Activated CD8-positive, alpha-beta T cell treated with anti-CD3 and anti-CD28 coated beads, Interleukin-2, amount 10 ng/mL, durations not matched to agents 7 days and 5 days (primary cell): ENCODE measurements around the gene KRT39. TPM values are rescaled to one million over a fixed set of nuclear protein-coding genes. Genes with fewer than 3 reads are reported as not detected.

Source experiments
- ATAC-seq: fragments of 150-1000 bp; cut with Tn5 transposase; one replicate; pipeline ENCODE4 v1.10.0; 2021; ENCODE audit warnings: moderate library complexity
- CTCF ChIA-PET: fragments of 350-600 bp; sonication (Branson Sonifier 250); formaldehyde crosslinking; loops from one replicate; lab custom pipeline; 2021; ENCODE audit warnings: antibody characterized with exemption; lab: Charles Lee
- POLR2A ChIA-PET: fragments of 350-600 bp; sonication (Branson Sonifier 250); formaldehyde crosslinking; loops from one replicate; lab custom pipeline; 2021; ENCODE audit warnings: antibody characterized with exemption; lab: Charles Lee
- DNase-seq: peaks from one replicate; pipeline ENCODE4 v3.0.0-alpha.2; 2020
- H3K27ac Mint-ChIP-seq: one replicate; pipeline ENCODE4 v1.8.0; 2021; ENCODE audit warnings: mild to moderate bottlenecking, mixed read lengths
- H3K27me3 Mint-ChIP-seq: one replicate; pipeline ENCODE4 v1.8.0; 2021; ENCODE audit warnings: low read depth, mixed read lengths
- H3K36me3 Mint-ChIP-seq: one replicate; pipeline ENCODE4 v1.8.0; 2021; ENCODE audit warnings: low read depth, mixed read lengths
- H3K4me1 Mint-ChIP-seq: one replicate; pipeline ENCODE4 v1.8.0; 2021; ENCODE audit warnings: low read depth, mixed read lengths
- H3K4me3 Mint-ChIP-seq: one replicate; pipeline ENCODE4 v1.8.0; 2021; ENCODE audit warnings: mild to moderate bottlenecking, mixed read lengths
- H3K9me3 Mint-ChIP-seq: one replicate; pipeline ENCODE4 v1.8.0; 2022; ENCODE audit warnings: mixed read lengths; ENCODE audit not compliant: insufficient read depth
- total RNA-seq, 2 experiments: library from RNA; stranded (reverse); gene quantifications; one replicate each; pipeline ENCODE4 v1.2.3, GENCODE V29; 2021

The KRT39 gene
- total RNA-seq, 2 experiments from 2014 or later = not detected

DNA sequence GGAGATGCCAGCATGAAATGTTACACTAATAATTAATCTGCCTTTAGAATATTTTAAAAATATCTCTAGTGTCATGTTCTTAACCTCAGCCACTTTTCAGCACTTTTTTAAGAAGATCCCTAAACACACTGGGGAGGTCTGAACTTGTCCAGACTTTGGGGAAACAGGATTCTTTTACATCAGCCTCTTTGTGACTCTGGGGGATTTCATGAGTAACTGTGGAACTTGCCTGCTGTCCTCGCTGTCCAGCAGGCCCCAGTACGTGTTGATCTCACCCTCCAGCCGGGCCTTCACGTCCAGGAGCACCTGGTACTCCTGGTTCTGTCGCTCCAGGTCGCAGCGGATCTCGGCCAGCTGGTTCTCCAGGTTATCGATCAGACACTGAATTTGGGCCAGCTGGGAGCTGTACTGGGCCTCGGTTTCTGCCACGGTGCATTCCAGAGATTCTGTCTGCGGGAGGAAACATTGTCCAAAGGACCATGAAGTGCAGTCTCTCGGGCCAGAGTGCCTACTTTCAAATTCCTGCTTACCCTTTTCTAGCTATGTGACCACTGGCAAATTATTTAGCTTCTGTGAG is 11.9 kb upstream of the KRT39 start:
- no peak for ATAC-seq
- Mint-ChIP-seq H3K4me3 (no peak overlapping the region), H3K36me3 (no peaks in the 10 kb centered on the region), H3K4me1 (no peaks in the 10 kb centered on the region), H3K27ac (no peak overlapping the region), H3K27me3 (peaks cover 18% of the 10 kb centered on the region), H3K9me3 (no peaks in the 10 kb centered on the region)
- ChIA-PET CTCF (no interaction called here), POLR2A (no interaction called here)
- DNase-seq = no peak

DNA sequence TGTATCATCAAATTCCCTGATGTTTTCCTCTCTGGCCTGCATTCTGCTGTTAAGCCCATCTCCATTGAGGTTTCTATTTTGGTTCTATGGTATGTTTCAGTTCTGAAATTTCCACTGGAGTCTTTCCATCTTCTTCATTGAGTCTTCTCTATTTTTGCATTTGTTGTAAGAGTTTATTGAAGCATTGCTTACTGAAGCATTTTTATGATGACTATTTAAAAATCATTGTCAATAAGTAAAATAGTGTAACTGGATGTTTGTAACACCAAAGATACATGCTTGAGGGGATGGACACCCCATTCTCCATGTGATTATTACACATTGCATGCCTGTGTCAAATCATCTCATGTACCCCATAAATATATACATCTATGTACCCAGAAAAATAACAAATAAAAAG is 8.8 kb upstream of the KRT39 start:
- ChIA-PET POLR2A (no interaction called here), CTCF (no interaction called here)
- DNase-seq (no peak), ATAC-seq (no peak)
- peaks cover 22% of the 10 kb centered on the region for H3K27me3 Mint-ChIP-seq
- H3K4me3 Mint-ChIP-seq = no peak overlapping the region
- no peak overlapping the region for H3K27ac Mint-ChIP-seq
- no peaks in the 10 kb centered on the region for H3K4me1 Mint-ChIP-seq
- H3K36me3 Mint-ChIP-seq = no peaks in the 10 kb centered on the region
- no peaks in the 10 kb centered on the region for H3K9me3 Mint-ChIP-seq

DNA sequence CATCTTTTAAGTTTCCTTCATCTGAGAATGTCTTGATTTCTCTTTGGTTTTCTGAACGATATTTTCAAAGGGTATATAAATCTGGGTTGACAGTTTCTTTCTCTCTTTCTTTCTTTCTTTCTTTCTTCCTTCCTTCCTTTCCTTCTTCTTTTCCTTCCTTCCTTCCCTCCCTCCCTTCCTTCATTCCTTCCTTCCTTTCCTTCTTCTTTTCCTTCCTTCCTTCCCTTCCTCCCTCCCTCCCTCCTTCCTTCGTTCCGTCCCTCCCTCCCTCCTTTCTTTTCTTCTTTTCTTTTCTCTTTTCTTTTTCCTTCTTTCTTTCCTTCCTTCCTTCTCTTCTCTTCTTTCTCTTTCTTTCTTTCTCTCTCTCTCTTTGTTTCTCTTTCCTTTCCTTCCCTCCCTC is 7.6 kb upstream of the KRT39 start:
- Mint-ChIP-seq H3K27ac (no peak overlapping the region), H3K36me3 (no peaks in the 10 kb centered on the region), H3K4me1 (no peaks in the 10 kb centered on the region), H3K9me3 (no peaks in the 10 kb centered on the region), H3K4me3 (no peak overlapping the region), H3K27me3 (peaks cover 22% of the 10 kb centered on the region)
- ChIA-PET POLR2A (no interaction called here), CTCF (no interaction called here)
- ATAC-seq = no peak
- DNase-seq = no peak

GRCh38 chr17:40967582-40967981 is 834 bp upstream of the KRT39 start:
- ATAC-seq (no peak), DNase-seq (no peak)
- no peak overlapping the region for H3K27ac Mint-ChIP-seq
- CTCF ChIA-PET = interaction anchor here (1.3 kb wide), 1 partner anchor 355 kb away, joined by 3 read pairs; no protein-coding TSS in a partner anchor
- no peak overlapping the region for H3K4me3 Mint-ChIP-seq
- POLR2A ChIA-PET = no interaction called here
- H3K27me3 Mint-ChIP-seq = peaks cover 11% of the 10 kb centered on the region
- H3K4me1 Mint-ChIP-seq = no peaks in the 10 kb centered on the region
- H3K36me3 Mint-ChIP-seq = no peaks in the 10 kb centered on the region
- H3K9me3 Mint-ChIP-seq = no peaks in the 10 kb centered on the region

- ChIA-PET POLR2A (no interaction called here), CTCF (no interaction called here)
- no peaks in the 10 kb centered on the region for H3K36me3 Mint-ChIP-seq
- peaks cover 4% of the 10 kb centered on the region for H3K4me1 Mint-ChIP-seq
- DNase-seq (no peak), ATAC-seq (no peak)
- no peak overlapping the region for H3K4me3 Mint-ChIP-seq
- H3K9me3 Mint-ChIP-seq = no peaks in the 10 kb centered on the region
- H3K27ac Mint-ChIP-seq = no peak overlapping the region
- peaks cover 3% of the 10 kb centered on the region for H3K27me3 Mint-ChIP-seq
Observed at GRCh38 chr17:40963838-40964237, 2.9 kb downstream of the KRT39 start.

DNA sequence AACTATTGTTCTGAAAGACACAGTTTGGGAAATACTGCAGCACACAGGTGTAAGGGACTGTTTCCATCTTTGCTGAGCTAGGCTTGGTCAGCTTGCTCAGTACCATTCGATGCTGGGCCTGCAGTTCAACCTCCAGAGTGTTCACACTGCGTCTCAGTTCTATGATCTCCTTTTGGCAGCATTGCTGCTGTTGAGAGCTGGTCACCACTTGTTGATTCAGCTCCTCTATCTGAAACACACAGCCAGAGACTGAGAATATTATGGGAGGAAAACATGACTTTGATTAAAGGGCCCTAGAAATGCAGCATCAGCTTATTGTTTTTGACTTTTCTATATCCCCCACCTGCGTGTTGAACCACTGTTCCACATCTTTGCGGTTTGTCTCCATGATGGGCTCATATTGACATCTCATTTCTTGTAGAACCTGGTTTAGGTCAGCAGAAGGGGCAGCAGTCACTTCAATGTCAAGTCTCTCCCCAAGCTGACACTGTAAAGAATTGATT is 4.6 kb downstream of the KRT39 start:
- H3K36me3 Mint-ChIP-seq = no peaks in the 10 kb centered on the region
- H3K4me1 Mint-ChIP-seq = peaks cover 4% of the 10 kb centered on the region
- H3K9me3 Mint-ChIP-seq = no peaks in the 10 kb centered on the region
- CTCF ChIA-PET = no interaction called here
- peaks cover 3% of the 10 kb centered on the region for H3K27me3 Mint-ChIP-seq
- POLR2A ChIA-PET = no interaction called here
- ATAC-seq (no peak), DNase-seq (no peak)
- no peak overlapping the region for H3K27ac Mint-ChIP-seq
- no peak overlapping the region for H3K4me3 Mint-ChIP-seq

GRCh38 chr17:40961591-40961990 is 5.2 kb downstream of the KRT39 start:
- Mint-ChIP-seq H3K27me3 (peaks cover 3% of the 10 kb centered on the region), H3K27ac (no peak overlapping the region), H3K9me3 (no peaks in the 10 kb centered on the region), H3K4me3 (no peak overlapping the region), H3K4me1 (peaks cover 4% of the 10 kb centered on the region), H3K36me3 (no peaks in the 10 kb centered on the region)
- no peak for DNase-seq
- ChIA-PET POLR2A (no interaction called here), CTCF (no interaction called here)
- no peak for ATAC-seq

- no peak for ATAC-seq
- Mint-ChIP-seq H3K36me3 (no peaks in the 10 kb centered on the region), H3K4me1 (peaks cover 4% of the 10 kb centered on the region), H3K9me3 (no peaks in the 10 kb centered on the region), H3K27ac (no peak overlapping the region), H3K27me3 (peaks cover 8% of the 10 kb centered on the region), H3K4me3 (no peak overlapping the region)
- POLR2A ChIA-PET = no interaction called here
- CTCF ChIA-PET = no interaction called here
- DNase-seq = no peak
Observed at GRCh38 chr17:40960144-40960543, 6.6 kb downstream of the KRT39 start.

DNA sequence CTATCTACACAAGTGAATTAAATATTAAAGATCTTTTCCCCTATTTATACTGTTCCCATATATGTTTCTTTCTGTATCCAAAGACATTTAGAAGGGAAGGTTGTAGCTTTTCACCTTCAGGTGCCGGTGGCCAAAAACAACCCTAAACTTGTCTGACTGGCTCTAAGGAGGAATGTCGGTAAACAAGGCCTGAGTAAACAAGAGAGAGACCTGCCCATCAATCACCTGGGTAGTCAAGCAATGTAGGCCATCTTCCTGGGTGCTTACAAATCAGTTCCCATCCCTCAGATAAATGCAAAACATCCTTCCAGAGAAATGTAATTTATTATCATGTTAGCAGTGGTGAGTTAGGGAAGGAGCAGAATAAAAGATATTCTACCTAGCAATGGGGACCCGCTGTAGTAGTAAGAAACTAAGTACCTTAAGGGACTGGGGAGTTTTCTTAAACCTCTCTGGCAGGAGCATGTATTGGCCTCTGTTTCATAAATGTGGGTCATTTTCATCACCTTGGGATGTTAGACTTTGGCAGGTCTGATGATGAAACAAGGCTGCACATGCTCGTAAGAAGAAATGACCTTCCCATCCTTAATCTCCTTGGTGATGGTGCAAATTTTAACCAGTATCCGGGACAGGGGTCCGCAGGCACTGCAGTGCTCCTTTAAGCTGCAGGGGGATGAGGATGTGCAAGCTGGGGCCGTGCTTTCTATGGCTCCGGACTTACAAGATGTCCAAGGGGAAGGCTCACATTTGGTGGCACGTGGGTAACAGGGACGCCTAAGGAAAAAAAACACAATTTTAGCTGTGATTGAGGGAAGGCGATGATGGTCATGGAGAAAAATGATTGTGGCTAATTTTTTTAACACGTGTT is 8.4 kb downstream of the KRT39 start:
- Mint-ChIP-seq H3K36me3 (no peaks in the 10 kb centered on the region), H3K4me1 (peaks cover 4% of the 10 kb centered on the region), H3K27me3 (peaks cover 20% of the 10 kb centered on the region), H3K9me3 (no peaks in the 10 kb centered on the region), H3K4me3 (no peak overlapping the region), H3K27ac (no peak overlapping the region)
- ChIA-PET CTCF (interaction anchor here (0.8 to 1.1 kb wide), 2 partner anchors 12 to 116 kb away, joined by 3 to 4 read pairs; no protein-coding TSS in a partner anchor), POLR2A (no interaction called here)
- no peak for DNase-seq
- ATAC-seq = no peak

- Mint-ChIP-seq H3K27ac (no peak overlapping the region), H3K4me3 (no peak overlapping the region), H3K9me3 (no peaks in the 10 kb centered on the region), H3K36me3 (no peaks in the 10 kb centered on the region), H3K4me1 (peaks cover 4% of the 10 kb centered on the region), H3K27me3 (peaks cover 28% of the 10 kb centered on the region)
- DNase-seq = no peak
- ATAC-seq = no peak
- ChIA-PET POLR2A (no interaction called here), CTCF (interaction anchor here (1.1 kb wide), 1 partner anchor 14 kb away, joined by 4 read pairs; no protein-coding TSS in a partner anchor)
Observed at GRCh38 chr17:40956401-40957254, 10.1 kb downstream of the KRT39 start.

GRCh38 chr17:40953881-40954280 is 12.9 kb downstream of the KRT39 start:
- ChIA-PET POLR2A (no interaction called here), CTCF (no interaction called here)
- no peaks in the 10 kb centered on the region for H3K4me1 Mint-ChIP-seq
- peaks cover 40% of the 10 kb centered on the region for H3K27me3 Mint-ChIP-seq
- H3K4me3 Mint-ChIP-seq = no peak overlapping the region
- no peak overlapping the region for H3K27ac Mint-ChIP-seq
- H3K36me3 Mint-ChIP-seq = no peaks in the 10 kb centered on the region
- H3K9me3 Mint-ChIP-seq = no peaks in the 10 kb centered on the region
- no peak for ATAC-seq
- no peak for DNase-seq
